B cell (primary cell): Measurements from ENCODE around the gene PLCD1. TPM values are rescaled to one million over a fixed set of nuclear protein-coding genes. Genes with fewer than 3 reads are reported as not detected.
A peak's percentile ranks its signal among the peaks of the same experiment; 100 is the strongest.

Source experiments
- ATAC-seq: fragments of 200-7000 bp; cut with Tn5 transposase; one replicate; pipeline ENCODE4 v1.10.0; 2021; ENCODE audit warnings: low read depth, mild to moderate bottlenecking, moderate number of reproducible peaks, moderate library complexity
- CTCF ChIA-PET: fragments of 350-600 bp; sonication (Branson Sonifier 250); formaldehyde crosslinking; loops from one replicate; lab custom pipeline; 2021; ENCODE audit warnings: antibody characterized with exemption, inconsistent platforms; lab: Charles Lee
- POLR2A ChIA-PET: fragments of 350-600 bp; sonication (Branson Sonifier 250); formaldehyde crosslinking; loops from one replicate; lab custom pipeline; 2021; ENCODE audit warnings: antibody characterized with exemption; lab: Charles Lee
- DNase-seq: peaks from one replicate; pipeline ENCODE4 v3.0.0; 2013
- H2AFZ ChIP-seq: 2 replicates; pipeline ENCODE4 v1.6.1; 2012; ENCODE audit warnings: mild to moderate bottlenecking, low read depth, low read length; ENCODE audit not compliant: insufficient read depth, poor library complexity, severe bottlenecking
- H3K27ac ChIP-seq, 2 donors: 1 replicate in 1 of 2; 2 replicates in 1 of 2; pipeline ENCODE4 v1.5.1; 2012 to 2013; ENCODE audit warnings: low read length in 2 of 2, mild to moderate bottlenecking in 2 of 2, moderate library complexity in 1 of 2
- H3K27me3 ChIP-seq, 4 experiments: fragments of 200-600 bp in 1 of 4; sonication (generic) in 1 of 4; replicated peaks in 1 of 4; 1 replicate in 2 of 4; 2 replicates in 2 of 4; pipeline versions ENCODE4 v1.6.1 to v1.7.0; 2013 to 2016; ENCODE audit warnings: low read length in 3 of 4, mild to moderate bottlenecking in 2 of 4, mixed read lengths in 1 of 4, moderate library complexity in 1 of 4; ENCODE audit not compliant: insufficient read depth in 4 of 4, control insufficient read depth in 3 of 4; ENCODE audit errors: control extremely low read depth in 1 of 4
- H3K36me3 ChIP-seq, 2 experiments: replicated peaks in 1 of 2; 1 replicate in 1 of 2; 2 replicates in 1 of 2; pipeline versions ENCODE4 v1.6.1 to v1.7.1; 2013; ENCODE audit warnings: low read length in 1 of 2; ENCODE audit not compliant: insufficient read depth in 2 of 2, control insufficient read depth in 1 of 2; ENCODE audit errors: control extremely low read depth in 1 of 2, extremely low read depth in 1 of 2
- H3K4me1 ChIP-seq, 2 donors: fragments of 200-600 bp in 1 of 2; sonication (generic) in 1 of 2; 1 replicate in 1 of 2; 2 replicates in 1 of 2; pipeline versions ENCODE4 v1.5.1 to v1.6.1; 2013 to 2017; ENCODE audit warnings: low read length in 2 of 2; ENCODE audit not compliant: control insufficient read depth in 2 of 2, insufficient read depth in 2 of 2
- H3K4me2 ChIP-seq: replicated peaks from 2 replicates; pipeline ENCODE3; 2012; ENCODE audit warnings: mild to moderate bottlenecking, low read depth, low read length; ENCODE audit not compliant: poor library complexity, severe bottlenecking
- H3K4me3 ChIP-seq, 5 experiments: fragments of 200-600 bp in 1 of 5; sonication (generic) in 1 of 5; 1 replicate in 3 of 5; 2 replicates in 2 of 5; pipeline versions ENCODE4 v1.5.1 to v1.7.0; 2011 to 2016; ENCODE audit warnings: low read length in 4 of 5, mild to moderate bottlenecking in 4 of 5, low read depth in 2 of 5, control low read depth in 1 of 5, moderate library complexity in 1 of 5; ENCODE audit not compliant: insufficient read depth in 1 of 5; ENCODE audit errors: control extremely low read depth in 1 of 5, extremely low read depth in 1 of 5
- H3K79me2 ChIP-seq: fragments of 200-600 bp; sonication (generic); one replicate; pipeline ENCODE4 v1.6.0; 2016; ENCODE audit warnings: low read length; ENCODE audit not compliant: control insufficient read depth, insufficient read depth
- H3K9ac ChIP-seq: fragments of 200-600 bp; sonication (generic); 2 replicates; pipeline ENCODE4 v1.6.1; 2017; ENCODE audit warnings: mild to moderate bottlenecking, low read length, moderate library complexity
- H3K9me3 ChIP-seq, 3 donors: one replicate each; pipeline versions ENCODE4 v1.6.1 to v1.7.1; 2013; ENCODE audit warnings: low read length in 2 of 3; ENCODE audit not compliant: control insufficient read depth in 2 of 3, insufficient read depth in 1 of 3; ENCODE audit errors: control extremely low read depth in 1 of 3
- H4K20me1 ChIP-seq: 2 replicates; pipeline ENCODE4 v1.6.0; 2012; ENCODE audit warnings: mild to moderate bottlenecking, low read length; ENCODE audit not compliant: insufficient read depth, control insufficient read depth, poor library complexity, severe bottlenecking
- H3K27ac Mint-ChIP-seq: one replicate; pipeline ENCODE4 v1.8.0; 2021; ENCODE audit warnings: mixed read lengths
- H3K27me3 Mint-ChIP-seq: one replicate; pipeline ENCODE4 v1.8.0; 2021; ENCODE audit warnings: mixed read lengths
- H3K4me1 Mint-ChIP-seq: one replicate; pipeline ENCODE4 v1.8.0; 2021; ENCODE audit warnings: mixed read lengths
- H3K4me3 Mint-ChIP-seq: one replicate; pipeline ENCODE4 v1.8.0; 2021; ENCODE audit warnings: mixed read lengths
- H3K9me3 Mint-ChIP-seq: one replicate; pipeline ENCODE4 v1.8.0; 2022; ENCODE audit warnings: mixed read lengths; ENCODE audit not compliant: insufficient read depth
- CTCF ChIP-seq: fragments of 200-600 bp; IDR thresholded peaks from one replicate; pipeline ENCODE4 v1.8.0; 2022; ENCODE audit warnings: antibody characterized with exemption, mild to moderate bottlenecking
- EZH2 ChIP-seq: IDR thresholded peaks from 2 replicates; pipeline ENCODE4 v1.6.1; 2012; ENCODE audit warnings: borderline replicate concordance, low read depth, mild to moderate bottlenecking, moderate library complexity, low read length; ENCODE audit not compliant: insufficient read depth, poor library complexity, severe bottlenecking
- WGBS: methylation state at CpG from one replicate; pipeline ENCODE4 v1.1.5; 2013; ENCODE audit warnings: missing lambda C conversion rate; ENCODE audit not compliant: insufficient coverage; 5-methylcytosine and 5-hydroxymethylcytosine counted together
- intact Hi-C: fragments of 100-400 bp; cut with micrococcal nuclease; formaldehyde crosslinking; loops from one replicate; pipeline ENCODE4 v1.10.0; 2022
- polyA plus RNA-seq: library from polyadenylated mRNA; depleted of rRNA; stranded (reverse); fragments of >200 nt; gene quantifications from 2 replicates; pipeline ENCODE4 v1.2.3, GENCODE V29; 2012
- total RNA-seq, 2 donors: library from RNA; stranded (reverse); fragments of 120-200 nt in 1 of 2; gene quantifications; 1 replicate in 1 of 2; 2 replicates in 1 of 2; pipeline versions ENCODE4 v1.2.3 to v1.2.4, GENCODE V29; 2013 to 2022

Gene PLCD1
- total and polyA plus RNA-seq, 2 donors (not counting 1 experiment from before 2014, with no cell fraction given), result 5.8 to 10.1 TPM

- no peaks in the 10 kb centered on the region for H3K36me3 ChIP-seq
- H3K4me3 Mint-ChIP-seq, result peak overlapping the region; percentile 69
- H3K27ac Mint-ChIP-seq, result no peak overlapping the region
- 97% methylated on average over 6 of the region's 6 CpGs for WGBS
- H3K4me2 ChIP-seq, result no peak overlapping the region
- H3K4me1 ChIP-seq, result peaks cover 26 to 44% of the 10 kb centered on the region in 2 donors
- TF ChIP-seq CTCF (no peak), EZH2 (no peak)
- H3K9me3 Mint-ChIP-seq, result no peaks in the 10 kb centered on the region
- no peak overlapping the region for H3K9ac ChIP-seq
- H3K79me2 ChIP-seq, result no peaks in the 10 kb centered on the region
- no peak overlapping the region for H3K4me3 ChIP-seq
- H3K27ac ChIP-seq, result no peak overlapping the region
- H3K9me3 ChIP-seq, result peaks cover 0 to 19% (median 0%) of the 10 kb centered on the region in 3 donors
- H2AFZ ChIP-seq, result no peak overlapping the region
- DNase-seq, result no peak
- no peak for ATAC-seq
- intact Hi-C loops, result no loop called here
- ChIA-PET POLR2A (no interaction called here), CTCF (interaction anchor here (2.0 to 2.4 kb wide), 2 partner anchors 11 to 31 kb away, joined by 7 to 8 read pairs; partner anchors contain the start of gene DLEC1)
- H3K4me1 Mint-ChIP-seq, result peaks cover 38% of the 10 kb centered on the region
- peaks cover 28% of the 10 kb centered on the region for H3K27me3 Mint-ChIP-seq
- peaks cover 0 to 48% (median 20%) of the 10 kb centered on the region in 4 experiments for H3K27me3 ChIP-seq
- no peaks in the 10 kb centered on the region for H4K20me1 ChIP-seq
Measured at GRCh38 chr3:38027466-38028465, 1.7 kb downstream of the PLCD1 start.

GRCh38 chr3:38026856-38027255, 2.6 kb downstream of the PLCD1 start:
- 50% methylated on average over 2 of the region's 4 CpGs for WGBS
- H3K9me3 Mint-ChIP-seq, result no peaks in the 10 kb centered on the region
- Histone ChIP-seq H3K27ac (no peak overlapping the region), H3K9me3 (peaks cover 0 to 19% (median 0%) of the 10 kb centered on the region in 3 donors), H3K9ac (no peak overlapping the region), H3K4me1 (peaks cover 26 to 44% of the 10 kb centered on the region in 2 donors), H3K79me2 (no peaks in the 10 kb centered on the region), H4K20me1 (no peaks in the 10 kb centered on the region), H2AFZ (no peak overlapping the region), H3K36me3 (no peaks in the 10 kb centered on the region), H3K4me3 (no peak overlapping the region), H3K4me2 (no peak overlapping the region), H3K27me3 (peaks cover 0 to 38% (median 17%) of the 10 kb centered on the region in 4 experiments)
- no peak for ATAC-seq
- POLR2A ChIA-PET, result no interaction called here
- CTCF ChIA-PET, result interaction anchor here (2.0 kb wide), 1 partner anchor 30 kb away, joined by 8 read pairs; no protein-coding TSS in a partner anchor
- H3K4me3 Mint-ChIP-seq, result peak overlapping the region; percentile 32
- intact Hi-C loops, result no loop called here
- H3K27ac Mint-ChIP-seq, result no peak overlapping the region
- peaks cover 38% of the 10 kb centered on the region for H3K4me1 Mint-ChIP-seq
- DNase-seq, result no peak
- peaks cover 23% of the 10 kb centered on the region for H3K27me3 Mint-ChIP-seq
- TF ChIP-seq CTCF (no peak), EZH2 (no peak)
